Globus pallidus (tissue), 1 donor: Measurements from ENCODE around the gene SP1.

Experiments used
- DNase-seq: peaks from one replicate; pipeline ENCODE4 v3.0.0-alpha.2; 2015; ENCODE audit warnings: low spot score

SP1 gene

DNA sequence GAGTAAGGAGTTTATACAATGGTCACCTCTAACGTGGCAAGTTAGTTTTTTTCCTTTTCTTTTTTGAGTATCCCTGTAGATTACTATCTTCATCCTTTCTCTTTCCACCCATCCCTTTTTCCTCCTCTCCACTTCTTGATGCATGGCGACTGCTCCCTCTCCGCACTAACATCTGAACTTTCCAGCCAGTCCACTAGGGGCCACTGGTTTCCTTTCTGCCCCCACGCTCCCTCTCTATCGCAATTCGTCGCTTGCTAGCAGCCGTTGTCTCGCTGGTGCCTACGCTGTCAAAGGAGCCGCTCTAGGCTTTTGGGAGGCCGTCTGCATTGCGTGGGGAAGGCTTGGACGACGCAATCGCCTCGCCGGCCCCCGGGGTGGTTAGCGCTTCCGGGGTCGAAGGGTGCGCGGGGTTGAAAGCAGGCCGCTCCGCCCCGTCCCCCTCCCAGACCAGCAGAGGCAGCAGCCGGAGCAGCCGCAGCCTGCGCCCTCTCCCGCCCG is 71.7 kb downstream of the SP1 start, which contains the start of gene PCBP2:
Gene PCBP2 (plus strand): TSS at position 442 of the 498 bp plus-strand sequence. CDS start 2,699 bp downstream, outside the sequence.
- DNase-seq: peak; percentile 100

DNA sequence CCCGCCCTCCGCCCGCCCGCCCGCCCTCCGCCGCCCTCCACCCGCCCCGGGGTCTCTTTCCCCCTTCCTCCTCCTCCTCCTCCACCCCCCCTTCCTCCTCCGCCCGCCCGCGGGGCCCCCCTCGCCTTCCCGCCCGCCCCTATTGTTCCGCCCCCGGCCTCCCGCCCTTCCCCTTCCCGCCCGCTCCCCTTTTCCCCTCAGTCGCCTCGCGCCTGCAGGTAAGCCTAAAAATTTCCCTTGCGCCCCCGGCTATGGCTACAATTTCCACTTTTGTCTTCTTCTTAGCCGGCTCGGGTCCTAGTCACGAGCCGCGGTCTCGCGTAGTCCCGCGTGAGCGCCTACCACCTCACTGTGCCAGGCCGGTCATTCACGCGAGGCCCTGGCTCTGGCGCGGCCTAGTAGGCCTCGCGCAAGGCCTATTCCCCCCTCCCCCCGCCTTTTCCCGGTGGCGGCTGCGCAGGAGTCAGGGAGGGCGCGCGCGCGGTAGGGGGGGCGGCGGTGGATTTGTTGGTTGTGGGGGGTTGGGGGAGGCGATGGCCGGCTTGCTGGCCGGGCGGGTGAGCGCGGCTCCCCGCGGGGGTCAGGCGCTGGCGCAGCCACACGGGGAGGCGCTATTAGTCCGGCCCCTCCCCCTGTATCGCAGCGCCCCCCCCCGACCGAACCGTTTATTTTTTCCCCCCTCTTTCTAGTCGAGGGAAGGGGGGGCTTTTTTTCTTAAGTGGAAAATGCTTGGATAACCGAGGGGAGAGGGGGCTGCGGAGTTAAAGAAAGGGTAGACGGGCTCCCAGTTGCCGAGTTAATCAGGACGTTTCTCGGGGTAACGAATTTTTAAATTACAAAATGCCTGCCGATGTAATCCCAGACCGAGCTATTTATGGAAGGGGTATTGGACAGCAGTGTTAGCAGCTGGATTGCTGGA is 72.4 kb downstream of the SP1 start:
- DNase-seq: peak; percentile 91

DNA sequence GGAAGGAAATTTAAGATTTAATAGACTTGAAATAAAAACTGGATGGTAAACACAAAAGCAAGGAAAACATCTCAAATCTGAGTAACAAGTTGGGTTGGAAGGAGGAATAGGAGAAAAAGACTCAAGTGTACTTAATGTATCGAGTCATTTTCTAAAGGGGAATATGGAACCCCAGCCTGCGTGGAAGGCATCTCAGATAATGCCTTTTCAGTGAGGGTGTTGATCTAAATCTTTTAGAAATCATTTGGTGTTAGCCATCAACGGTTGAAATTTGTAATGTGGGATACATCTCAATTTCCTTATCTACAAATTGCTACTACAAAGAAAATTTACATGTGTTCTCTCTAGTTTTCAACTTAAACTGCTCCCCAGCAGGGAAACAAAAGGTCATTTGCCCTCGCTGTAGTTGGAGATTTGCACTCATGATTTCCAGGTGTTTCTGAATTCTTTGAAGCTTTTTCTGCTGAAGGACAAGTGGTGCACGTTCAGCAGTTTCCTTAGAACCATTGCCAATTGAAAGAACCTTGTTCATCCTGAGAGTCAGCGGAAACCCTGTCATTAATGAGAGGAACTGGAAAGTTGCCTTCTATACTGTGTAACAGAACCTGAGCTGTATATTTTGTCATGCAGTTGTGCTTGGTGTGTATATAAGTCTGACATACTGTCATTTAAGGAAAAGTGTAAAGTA is 74.1 kb downstream of the SP1 start:
- DNase-seq: no peak

DNA sequence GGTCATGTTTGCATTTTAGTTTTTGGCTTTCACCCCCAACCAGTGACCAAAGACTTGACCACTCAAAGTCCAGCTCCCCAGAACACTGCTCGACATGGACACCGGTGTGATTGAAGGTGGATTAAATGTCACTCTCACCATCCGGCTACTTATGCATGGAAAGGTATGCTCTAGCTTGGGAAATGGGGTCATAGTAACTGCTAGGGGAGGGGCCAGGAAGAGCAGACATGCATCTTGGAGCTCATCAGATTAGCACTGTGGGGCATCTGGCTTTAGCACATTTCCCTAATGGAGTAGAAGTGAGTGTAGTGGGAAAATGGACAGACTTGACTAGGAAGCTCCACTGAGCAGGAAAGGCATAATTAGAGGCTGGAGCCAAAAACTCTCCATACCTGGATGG is 74.7 kb downstream of the SP1 start:
- no peak for DNase-seq

DNA sequence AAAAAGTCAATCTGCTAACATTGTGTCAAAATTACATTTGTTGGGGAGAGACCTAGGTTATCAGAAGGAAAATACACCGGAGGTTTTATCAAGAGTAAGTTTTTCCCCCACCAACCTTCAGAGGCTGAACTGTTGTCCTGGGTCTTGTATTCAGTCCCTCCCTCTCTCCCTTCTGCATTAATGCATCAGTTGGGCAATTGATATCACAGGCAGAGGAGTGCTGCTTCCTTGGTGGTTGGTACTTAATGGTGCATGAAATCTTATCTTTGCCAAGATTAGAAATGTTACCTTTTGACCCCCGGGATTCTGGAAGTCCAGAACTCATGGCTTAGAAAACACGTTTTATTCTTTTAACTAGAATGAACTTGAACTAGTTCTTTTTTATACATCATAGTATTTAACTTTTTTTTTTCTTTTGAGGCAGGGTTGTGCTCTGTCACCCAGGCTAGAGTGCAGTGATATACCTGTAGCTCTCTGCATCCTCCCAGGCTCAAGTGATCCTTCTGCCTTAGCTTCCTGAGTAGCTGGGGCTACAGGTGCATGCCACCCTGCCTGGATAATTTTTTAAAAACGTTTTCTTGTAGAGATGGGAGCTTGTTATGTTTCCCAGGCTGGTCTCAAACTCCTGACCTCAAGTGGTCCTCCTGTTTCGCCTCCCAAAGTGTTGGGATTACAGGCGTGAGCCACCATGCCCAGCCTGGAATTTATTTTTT is 76.8 kb downstream of the SP1 start:
- no peak for DNase-seq

DNA sequence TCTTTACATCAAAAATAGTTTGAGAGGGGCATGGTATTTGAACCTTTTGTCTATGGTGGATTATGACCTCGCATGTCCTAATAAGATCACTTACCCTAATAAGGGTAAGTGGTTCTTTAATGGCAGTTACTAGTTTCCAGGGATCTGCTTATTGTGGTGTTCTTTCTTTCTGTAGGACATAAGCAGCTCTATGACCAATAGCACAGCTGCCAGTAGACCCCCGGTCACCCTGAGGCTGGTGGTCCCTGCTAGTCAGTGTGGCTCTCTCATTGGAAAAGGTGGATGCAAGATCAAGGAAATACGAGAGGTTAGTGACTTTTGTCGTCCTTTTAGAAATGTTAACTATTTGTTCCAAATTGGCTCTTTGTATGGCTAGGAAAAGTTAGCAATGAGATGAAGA is 79.1 kb downstream of the SP1 start:
- DNase-seq: no peak

DNA sequence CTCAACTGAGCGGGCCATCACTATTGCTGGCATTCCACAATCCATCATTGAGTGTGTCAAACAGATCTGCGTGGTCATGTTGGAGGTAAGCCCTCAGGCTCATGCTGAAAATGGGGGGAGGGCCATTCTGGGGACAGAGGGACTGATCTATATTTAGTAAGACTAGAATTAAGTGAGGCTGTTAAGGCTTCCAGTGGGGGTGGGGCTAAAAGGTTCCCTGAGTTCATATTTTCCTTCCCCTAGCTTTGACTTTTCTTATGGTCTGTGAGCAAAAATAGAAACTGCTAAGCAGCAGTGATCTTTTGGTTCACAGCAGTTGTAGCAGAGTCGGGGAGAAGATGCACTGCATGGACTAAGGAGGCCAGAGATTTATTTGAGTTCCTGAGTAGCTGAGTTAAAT is 81.1 kb downstream of the SP1 start:
- DNase-seq: no peak

DNA sequence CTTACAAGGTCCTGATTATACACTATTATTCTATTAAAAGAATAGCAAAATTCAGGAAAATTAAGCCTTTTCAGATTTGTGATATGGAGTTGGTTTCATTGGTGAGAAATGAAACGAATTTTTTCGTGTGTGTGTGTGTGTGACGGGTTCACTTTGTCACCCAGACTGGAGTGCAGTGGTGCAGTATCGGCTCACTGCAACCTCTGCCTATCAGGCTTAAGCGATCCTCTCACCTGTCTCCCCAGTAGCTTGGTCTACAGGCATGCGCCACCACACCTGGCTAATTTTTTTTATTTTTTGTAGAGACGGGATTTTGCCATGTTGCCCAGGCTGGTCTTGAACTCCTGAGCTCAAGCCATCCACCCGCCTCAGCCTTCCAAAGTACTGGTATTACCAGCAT is 81.6 kb downstream of the SP1 start:
- DNase-seq: no peak

DNA sequence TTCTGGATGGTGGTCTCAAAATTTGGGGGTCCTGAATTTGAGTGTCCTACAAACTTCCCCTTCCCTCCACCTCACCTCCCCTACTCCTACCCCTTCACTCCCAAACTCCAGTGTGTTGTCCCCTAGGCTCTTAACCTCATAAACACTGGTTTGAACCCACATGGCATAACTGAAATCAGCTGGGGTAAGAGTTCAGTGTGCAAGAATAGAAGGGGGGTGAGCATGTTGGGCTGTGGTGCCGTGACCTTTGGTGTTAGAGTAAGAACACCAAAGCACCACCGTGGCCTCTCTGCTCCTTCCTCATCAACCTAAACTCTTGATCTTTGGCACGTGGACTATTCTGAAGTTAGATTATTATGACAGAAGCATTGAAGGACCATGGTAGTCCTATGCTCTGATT is 83.0 kb downstream of the SP1 start:
- DNase-seq: no peak

DNA sequence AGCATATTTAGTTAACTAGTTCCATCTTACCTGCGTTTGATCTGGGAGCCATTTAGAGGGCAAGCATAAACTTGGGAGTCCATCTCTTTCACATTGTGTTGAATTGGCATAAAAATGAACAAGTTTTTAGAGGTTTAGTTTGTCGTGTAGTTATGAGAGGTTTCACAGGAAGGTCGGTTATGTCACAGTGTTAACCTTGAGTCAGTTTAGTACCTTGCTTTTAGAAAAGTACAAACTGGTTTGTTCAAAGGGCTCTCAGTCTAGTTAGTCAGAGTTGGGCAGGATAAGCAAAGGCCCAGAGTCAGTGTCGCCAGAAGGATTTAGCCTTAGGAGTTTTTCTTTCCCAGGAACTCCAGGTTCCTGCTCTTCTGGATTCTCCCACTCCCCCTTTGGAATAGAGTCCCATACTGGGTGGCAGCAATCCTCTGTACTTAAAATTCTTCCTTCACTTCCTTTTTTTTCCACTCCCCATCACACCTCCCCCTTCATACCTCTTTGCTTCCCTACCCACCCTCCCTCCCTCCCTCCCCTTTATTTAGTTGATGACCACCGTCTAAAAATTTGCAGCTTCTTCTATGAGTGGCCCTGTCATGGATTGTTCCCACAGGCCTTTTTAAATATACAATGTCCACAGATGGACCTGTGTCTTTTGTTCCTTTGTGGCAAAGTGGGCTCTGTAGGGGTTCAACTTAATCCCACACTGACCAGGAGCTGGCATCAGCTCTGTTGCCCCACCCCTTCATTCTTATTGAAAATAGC is 84.0 kb downstream of the SP1 start:
- DNase-seq: no peak

DNA sequence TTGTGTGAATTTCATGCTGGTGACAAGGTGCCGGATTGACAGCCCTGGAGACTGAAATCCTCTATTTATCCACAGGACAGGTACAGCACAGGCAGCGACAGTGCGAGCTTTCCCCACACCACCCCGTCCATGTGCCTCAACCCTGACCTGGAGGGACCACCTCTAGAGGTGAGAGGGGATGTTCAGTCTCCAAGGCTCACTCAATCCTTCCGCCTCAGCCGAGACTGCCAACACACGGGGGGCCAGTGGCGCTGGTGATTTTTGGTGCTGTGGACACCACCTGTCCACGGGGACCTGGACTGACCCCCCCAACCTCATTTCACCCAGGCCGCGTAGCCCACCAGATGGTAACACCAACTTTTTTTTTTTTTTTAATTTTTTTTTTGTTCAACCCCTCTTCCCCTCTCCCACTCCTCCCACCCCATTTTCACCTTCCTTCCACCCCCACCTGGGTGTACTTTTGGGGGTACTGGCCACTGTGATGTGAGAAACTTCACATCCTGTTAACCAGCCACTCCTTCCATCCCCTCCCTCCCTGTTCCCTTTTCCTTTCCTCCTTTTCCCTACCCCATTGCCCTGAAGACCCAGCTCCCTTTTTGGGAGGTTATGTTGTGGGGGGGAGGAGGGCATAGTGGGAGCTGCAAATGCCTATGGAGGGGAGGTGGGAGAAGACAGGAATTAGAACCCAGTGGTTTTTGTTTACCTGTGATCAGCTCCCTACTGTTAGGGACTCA is 84.9 kb downstream of the SP1 start:
- DNase-seq: no peak

DNA sequence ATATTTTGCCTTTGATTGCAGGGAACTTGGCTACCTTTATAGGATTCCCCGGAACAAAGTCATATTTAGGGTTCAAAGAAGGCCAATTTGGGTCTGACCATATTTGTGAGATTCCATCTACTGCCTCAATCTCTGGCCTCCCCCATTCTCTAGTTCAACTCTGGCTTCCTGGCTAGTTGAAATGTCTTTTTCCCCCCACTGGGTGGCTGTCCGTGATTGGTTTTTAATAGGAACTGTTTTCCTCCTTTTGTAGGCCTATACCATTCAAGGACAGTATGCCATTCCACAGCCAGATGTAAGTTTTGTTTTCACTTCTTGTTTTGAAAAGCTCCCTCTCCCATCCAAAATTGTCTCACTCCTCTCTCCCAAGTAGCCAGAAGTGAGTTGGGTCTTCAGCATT is 85.7 kb downstream of the SP1 start:
- no peak for DNase-seq
